ENCODE data around the gene SGCE. TPM values are rescaled to one million over a fixed set of nuclear protein-coding genes. Genes with fewer than 3 reads are reported as not detected.

The SGCE gene
- total RNA-seq, 1 experiment from 2014 or later: 49.2 TPM

- Histone ChIP-seq H3K9me3 (ENCODE audit: low read depth, low read length, poor library complexity, severe bottlenecking) (no peaks in the 10 kb centered on the region), H3K4me3 (ENCODE audit: low read depth, low read length, poor library complexity, severe bottlenecking) (no peak overlapping the region), H3K36me3 (ENCODE audit: insufficient read depth, low read length, poor library complexity, severe bottlenecking) (no peaks in the 10 kb centered on the region), H3K4me1 (ENCODE audit: insufficient read depth, low read length, poor library complexity, severe bottlenecking) (no peaks in the 10 kb centered on the region), H3K27me3 (replicated peaks; ENCODE audit: insufficient read depth, low read depth, low read length, poor library complexity) (no peaks in the 10 kb centered on the region), H3K27ac (ENCODE audit: low read depth, low read length, poor library complexity, severe bottlenecking) (no peak overlapping the region)
- BruUV-seq (replicated peaks): no TSS peak
- CTCF ChIA-PET: no interaction called here
- POLR2A ChIA-PET (ENCODE audit: low non-redundant PET): no interaction called here
- no peak for DNase-seq (ENCODE audit: low spot score)
- no peak for TF ChIP-seq CTCF (conservative IDR thresholded peaks at IDR 0.05; ENCODE audit: low read depth, low read length)
- TF ChIP-seq EZH2 (IDR thresholded peaks at IDR 0.05; ENCODE audit: borderline replicate concordance, low read depth, low read length, poor library complexity, severe bottlenecking): no peak
- intact Hi-C loops (cut with micrococcal nuclease; ENCODE audit: unreplicated experiment): no loop called here
Measured at GRCh38 chr7:94594882-94595281, 61.1 kb downstream of the SGCE start.

GRCh38 chr7:94591176-94591575 lies 64.8 kb downstream of the SGCE start:
- no peaks in the 10 kb centered on the region for H3K27me3 ChIP-seq (replicated peaks; ENCODE audit: insufficient read depth, low read depth, low read length, poor library complexity)
- no peak overlapping the region for H3K27ac ChIP-seq (ENCODE audit: low read depth, low read length, poor library complexity, severe bottlenecking)
- no peaks in the 10 kb centered on the region for H3K4me1 ChIP-seq (ENCODE audit: insufficient read depth, low read length, poor library complexity, severe bottlenecking)
- CTCF ChIA-PET: no interaction called here
- DNase-seq (ENCODE audit: low spot score): no peak
- BruUV-seq (replicated peaks): no TSS peak
- H3K4me3 ChIP-seq (ENCODE audit: low read depth, low read length, poor library complexity, severe bottlenecking): no peak overlapping the region
- TF ChIP-seq CTCF (conservative IDR thresholded peaks at IDR 0.05; ENCODE audit: low read depth, low read length) (no peak), EZH2 (IDR thresholded peaks at IDR 0.05; ENCODE audit: borderline replicate concordance, low read depth, low read length, poor library complexity, severe bottlenecking) (no peak)
- H3K36me3 ChIP-seq (ENCODE audit: insufficient read depth, low read length, poor library complexity, severe bottlenecking): no peaks in the 10 kb centered on the region
- intact Hi-C loops (cut with micrococcal nuclease; ENCODE audit: unreplicated experiment): no loop called here
- POLR2A ChIA-PET (ENCODE audit: low non-redundant PET): no interaction called here
- no peaks in the 10 kb centered on the region for H3K9me3 ChIP-seq (ENCODE audit: low read depth, low read length, poor library complexity, severe bottlenecking)

GRCh38 chr7:94590526-94591162 lies 65.3 kb downstream of the SGCE start:
- Histone ChIP-seq H3K4me1 (ENCODE audit: insufficient read depth, low read length, poor library complexity, severe bottlenecking) (no peaks in the 10 kb centered on the region), H3K27ac (ENCODE audit: low read depth, low read length, poor library complexity, severe bottlenecking) (no peak overlapping the region), H3K36me3 (ENCODE audit: insufficient read depth, low read length, poor library complexity, severe bottlenecking) (no peaks in the 10 kb centered on the region), H3K4me3 (ENCODE audit: low read depth, low read length, poor library complexity, severe bottlenecking) (no peak overlapping the region), H3K9me3 (ENCODE audit: low read depth, low read length, poor library complexity, severe bottlenecking) (no peaks in the 10 kb centered on the region), H3K27me3 (replicated peaks; ENCODE audit: insufficient read depth, low read depth, low read length, poor library complexity) (no peaks in the 10 kb centered on the region)
- intact Hi-C loops (cut with micrococcal nuclease; ENCODE audit: unreplicated experiment): no loop called here
- no peak for DNase-seq (ENCODE audit: low spot score)
- TF ChIP-seq CTCF (conservative IDR thresholded peaks at IDR 0.05; ENCODE audit: low read depth, low read length): no peak
- no peak for TF ChIP-seq EZH2 (IDR thresholded peaks at IDR 0.05; ENCODE audit: borderline replicate concordance, low read depth, low read length, poor library complexity, severe bottlenecking)
- ChIA-PET CTCF (no interaction called here), POLR2A (ENCODE audit: low non-redundant PET) (no interaction called here)
- no TSS peak for BruUV-seq (replicated peaks)

Measured in A673 (cell line).